H9 (cell line): Measurements from ENCODE around the gene CADPS. TPM values are rescaled to one million over a fixed set of nuclear protein-coding genes. Genes with fewer than 3 reads are reported as not detected.

Source experiments
- DNase-seq: peaks from one replicate; pipeline ENCODE4 v3.0.0-alpha.2; 2017
- H2AFZ ChIP-seq: one replicate; pipeline ENCODE4 v1.6.1; 2013; ENCODE audit warnings: mild to moderate bottlenecking, low read length, control low read depth, moderate library complexity
- H2AK5ac ChIP-seq: 2 replicates; pipeline ENCODE4 v1.6.1; 2013; ENCODE audit warnings: low read length, control low read depth, mixed read lengths; ENCODE audit not compliant: insufficient read length
- H2BK120ac ChIP-seq: one replicate; pipeline ENCODE4 v1.6.1; 2013; ENCODE audit warnings: low read depth, mild to moderate bottlenecking, low read length, control low read depth, inconsistent platforms; ENCODE audit not compliant: poor library complexity, severe bottlenecking
- H2BK12ac ChIP-seq: 2 replicates; pipeline ENCODE4 v1.6.1; 2013; ENCODE audit warnings: low read length, control low read depth, mixed read lengths, low read depth; ENCODE audit not compliant: insufficient read length
- H2BK15ac ChIP-seq: 2 replicates; pipeline ENCODE4 v1.6.1; 2013; ENCODE audit warnings: low read depth, low read length, control low read depth
- H2BK20ac ChIP-seq: one replicate; pipeline ENCODE4 v1.6.1; 2013; ENCODE audit warnings: low read depth, mild to moderate bottlenecking, low read length, control low read depth, inconsistent platforms; ENCODE audit not compliant: poor library complexity, severe bottlenecking
- H2BK5ac ChIP-seq: 2 replicates; pipeline ENCODE4 v1.6.1; 2013; ENCODE audit warnings: low read length, control low read depth, mixed read lengths; ENCODE audit not compliant: insufficient read length
- H3K14ac ChIP-seq: 2 replicates; pipeline ENCODE4 v1.6.1; 2013; ENCODE audit warnings: low read length, control low read depth; ENCODE audit not compliant: insufficient read depth
- H3K18ac ChIP-seq: 2 replicates; pipeline ENCODE4 v1.6.1; 2013; ENCODE audit warnings: low read depth, mild to moderate bottlenecking, mixed read lengths, low read length, control low read depth; ENCODE audit not compliant: insufficient read length
- H3K23ac ChIP-seq: 2 replicates; pipeline ENCODE4 v1.6.1; 2013; ENCODE audit warnings: low read length, control low read depth, mixed read lengths, low read depth; ENCODE audit not compliant: insufficient read length
- H3K23me2 ChIP-seq: 2 replicates; pipeline ENCODE4 v1.6.1; 2013; ENCODE audit warnings: low read depth, mild to moderate bottlenecking, mixed read lengths, low read length, control low read depth; ENCODE audit not compliant: insufficient read length, poor library complexity, severe bottlenecking
- H3K27ac ChIP-seq: 2 replicates; pipeline ENCODE4 v1.5.1; 2013; ENCODE audit warnings: low read length, control low read depth, mixed read lengths, low read depth; ENCODE audit not compliant: insufficient read length
- H3K27me3 ChIP-seq: 2 replicates; pipeline ENCODE4 v1.6.1; 2013; ENCODE audit warnings: low read length, control low read depth, inconsistent platforms; ENCODE audit not compliant: insufficient read depth
- H3K4ac ChIP-seq: 2 replicates; pipeline ENCODE4 v1.6.1; 2013; ENCODE audit warnings: low read depth, mild to moderate bottlenecking, control low read depth, inconsistent platforms, low read length, moderate library complexity
- H3K4me1 ChIP-seq: 2 replicates; pipeline ENCODE4 v1.6.1; 2013; ENCODE audit warnings: low read length, control low read depth, inconsistent platforms; ENCODE audit not compliant: insufficient read depth
- H3K4me2 ChIP-seq: 2 replicates; pipeline ENCODE4 v1.6.1; 2013; ENCODE audit warnings: low read length, control low read depth, mixed read lengths; ENCODE audit not compliant: insufficient read length, insufficient read depth
- H3K56ac ChIP-seq: 2 replicates; pipeline ENCODE4 v1.6.1; 2013; ENCODE audit warnings: low read depth, mild to moderate bottlenecking, mixed read lengths, low read length, control low read depth; ENCODE audit not compliant: insufficient read length
- H3K79me1 ChIP-seq: 2 replicates; pipeline ENCODE4 v1.6.1; 2013; ENCODE audit warnings: low read depth, mild to moderate bottlenecking, moderate library complexity, low read length, control low read depth, inconsistent platforms; ENCODE audit not compliant: insufficient read depth, poor library complexity, severe bottlenecking
- H3K79me2 ChIP-seq: 2 replicates; pipeline ENCODE4 v1.6.1; 2013; ENCODE audit warnings: low read length, control low read depth, inconsistent platforms; ENCODE audit not compliant: insufficient read depth
- H3K9ac ChIP-seq: 2 replicates; pipeline ENCODE4 v1.6.1; 2013; ENCODE audit warnings: low read length, control low read depth, mixed read lengths; ENCODE audit not compliant: insufficient read length; ENCODE audit errors: extremely low read depth
- H3K9me3 ChIP-seq: one replicate; pipeline ENCODE4 v1.6.1; 2013; ENCODE audit warnings: low read depth, low read length, inconsistent platforms; ENCODE audit not compliant: control insufficient read depth
- H3T11ph ChIP-seq: one replicate; pipeline ENCODE4 v1.6.1; 2013; ENCODE audit warnings: mild to moderate bottlenecking, low read length, control low read depth, inconsistent platforms
- H4K20me1 ChIP-seq: one replicate; pipeline ENCODE4 v1.6.1; 2013; ENCODE audit not compliant: control insufficient read depth, insufficient read length, insufficient read depth
- H4K5ac ChIP-seq: 2 replicates; pipeline ENCODE4 v1.6.1; 2013; ENCODE audit warnings: low read depth, mild to moderate bottlenecking, mixed read lengths, low read length, control low read depth; ENCODE audit not compliant: insufficient read length
- H4K8ac ChIP-seq: replicated peaks from 2 replicates; pipeline ENCODE4 v1.6.1; 2013; ENCODE audit warnings: low read length, control low read depth, mixed read lengths, low read depth; ENCODE audit not compliant: insufficient read length
- H4K91ac ChIP-seq: 2 replicates; pipeline ENCODE4 v1.6.1; 2013; ENCODE audit warnings: low read depth, mild to moderate bottlenecking, moderate library complexity, mixed read lengths, low read length, control low read depth; ENCODE audit not compliant: insufficient read length
- H3K27ac Mint-ChIP-seq, 3 experiments: 2 replicates in 2 of 3; 3 replicates in 1 of 3; pipeline ENCODE4 v1.8.0; 2020 to 2021; ENCODE audit warnings: mixed read lengths in 3 of 3, mild to moderate bottlenecking in 1 of 3, moderate library complexity in 1 of 3
- H3K27me3 Mint-ChIP-seq: 2 replicates; pipeline ENCODE4 v1.8.0; 2021; ENCODE audit warnings: low read depth, mild to moderate bottlenecking, moderate library complexity, mixed read lengths
- H3K36me3 Mint-ChIP-seq, 3 experiments: 2 replicates in 2 of 3; 3 replicates in 1 of 3; pipeline ENCODE4 v1.8.0; 2020 to 2021; ENCODE audit warnings: low read depth in 3 of 3, mixed read lengths in 3 of 3; ENCODE audit not compliant: insufficient read depth in 1 of 3
- H3K4me1 Mint-ChIP-seq, 2 experiments: 2 replicates each; pipeline ENCODE4 v1.8.0; 2020; ENCODE audit warnings: mixed read lengths in 2 of 2
- H3K4me3 Mint-ChIP-seq, 2 experiments: 2 replicates in 1 of 2; 3 replicates in 1 of 2; pipeline ENCODE4 v1.8.0; 2020 to 2021; ENCODE audit warnings: mild to moderate bottlenecking in 2 of 2, mixed read lengths in 2 of 2, moderate library complexity in 1 of 2
- H3K9me3 Mint-ChIP-seq, 2 experiments: 2 replicates in 1 of 2; 3 replicates in 1 of 2; pipeline ENCODE4 v1.8.0; 2020; ENCODE audit warnings: mild to moderate bottlenecking in 2 of 2, mixed read lengths in 2 of 2, moderate library complexity in 1 of 2
- CTCF ChIP-seq: fragments of 200-600 bp; sonication (generic); conservative IDR thresholded peaks from 3 replicates; pipeline ENCODE4 v1.8.0; 2021; ENCODE audit warnings: antibody characterized with exemption, mild to moderate bottlenecking
- WGBS: extraction: QIAGEN DNeasy Blood & Tissue Kit; methylation state at CpG from one replicate; pipeline ENCODE4 v1.1.7; 2013; ENCODE audit warnings: missing lambda C conversion rate, low lambda C conversion rate, mixed read lengths; ENCODE audit not compliant: insufficient read length; ENCODE audit errors: extremely low coverage; 5-methylcytosine and 5-hydroxymethylcytosine counted together
- total RNA-seq: library from RNA; stranded (reverse); gene quantifications from 2 replicates; pipeline ENCODE4 v1.2.1, GENCODE V29; 2021

CADPS gene
- total RNA-seq, 1 experiment from 2014 or later = 6.6 TPM

- H2BK15ac ChIP-seq = no peak overlapping the region
- no peak overlapping the region for H2AFZ ChIP-seq
- H2BK20ac ChIP-seq = no peak overlapping the region
- H3K27ac ChIP-seq = no peak overlapping the region
- no peak overlapping the region for H3K9ac ChIP-seq
- Mint-ChIP-seq H3K9me3 (peaks cover 0 to 4% of the 10 kb centered on the region in 2 experiments; a peak in 1 of 5 replicates), H3K4me3 (peak overlapping the region; percentile 60 to 83), H3K36me3 (peaks cover 0 to 4% (median 1%) of the 10 kb centered on the region in 3 experiments; a peak in 1 of 7 replicates), H3K27me3 (peaks cover 83% of the 10 kb centered on the region), H3K27ac (peak overlapping the region; percentile 93 to 96 (median 95)), H3K4me1 (peaks cover 39 to 42% of the 10 kb centered on the region in 2 experiments)
- no peak overlapping the region for H4K5ac ChIP-seq
- H4K8ac ChIP-seq = no peak overlapping the region
- no peaks in the 10 kb centered on the region for H3K79me2 ChIP-seq
- no peaks in the 10 kb centered on the region for H3K23me2 ChIP-seq
- H3K4me2 ChIP-seq = peak overlapping the region; percentile 51
- peaks cover 7% of the 10 kb centered on the region; the same call in 1 of the 2 replicates for H3K4me1 ChIP-seq
- H3K9me3 ChIP-seq = no peaks in the 10 kb centered on the region
- no peak overlapping the region for H3T11ph ChIP-seq
- H2BK120ac ChIP-seq = no peak overlapping the region
- no peak overlapping the region for H4K91ac ChIP-seq
- peak; percentile 75 for DNase-seq
- no peak overlapping the region for H3K23ac ChIP-seq
- no peak overlapping the region for H3K4ac ChIP-seq
- no peaks in the 10 kb centered on the region for H3K79me1 ChIP-seq
- WGBS = no CpG with 5 or more reads among the region's 11 CpGs
- H3K18ac ChIP-seq = no peak overlapping the region
- no peak for TF ChIP-seq CTCF
- no peak overlapping the region for H2AK5ac ChIP-seq
- H2BK5ac ChIP-seq = no peak overlapping the region
- no peak overlapping the region for H3K56ac ChIP-seq
- no peak overlapping the region for H2BK12ac ChIP-seq
- no peak overlapping the region for H3K14ac ChIP-seq
- no peaks in the 10 kb centered on the region for H4K20me1 ChIP-seq
- no peaks in the 10 kb centered on the region for H3K27me3 ChIP-seq
Observed at GRCh38 chr3:62414786-62415185, 460.4 kb downstream of the CADPS start.
